HCT116 (cell line): Measurements from ENCODE around the gene DDX1.

Source experiments
- CBX3 ChIP-seq: IDR thresholded peaks from 2 replicates; pipeline ENCODE4 v1.6.1; 2012; ENCODE audit warnings: low read depth
- CEBPB ChIP-seq: IDR thresholded peaks from 2 replicates; pipeline ENCODE4 v1.6.1; 2012; ENCODE audit warnings: low read depth
- EZH2 ChIP-seq: fragments of 200-600 bp; sonication (generic); IDR thresholded peaks from 2 replicates; pipeline ENCODE4 v1.6.1; 2017; ENCODE audit warnings: antibody characterized with exemption, mixed run types
- FOSL1 ChIP-seq: IDR thresholded peaks from 2 replicates; pipeline ENCODE4 v1.6.1; 2012; ENCODE audit warnings: low read depth
- POLR2A ChIP-seq: IDR thresholded peaks from 2 replicates; pipeline ENCODE4 v1.7.0; 2011; ENCODE audit warnings: borderline replicate concordance; ENCODE audit not compliant: insufficient read depth, insufficient read length; ENCODE audit errors: extremely low read depth
- TF ChIP-seq, protein P1 (sequence below), 3 experiments: fragments of 200-600 bp in 1 of 3; sonication (generic) in 1 of 3; IDR thresholded peaks in 2 of 3; conservative IDR thresholded peaks in 1 of 3; 2 replicates each; pipeline ENCODE4 v1.5.1; 2012 to 2017; ENCODE audit warnings: low read depth in 2 of 3, low read length in 2 of 3, antibody characterized with exemption in 1 of 3, borderline replicate concordance in 1 of 3, control low read depth in 1 of 3, mild to moderate bottlenecking in 1 of 3, mixed read lengths in 1 of 3, mixed run types in 1 of 3, moderate library complexity in 1 of 3; ENCODE audit not compliant: insufficient read depth in 1 of 3

DNA sequence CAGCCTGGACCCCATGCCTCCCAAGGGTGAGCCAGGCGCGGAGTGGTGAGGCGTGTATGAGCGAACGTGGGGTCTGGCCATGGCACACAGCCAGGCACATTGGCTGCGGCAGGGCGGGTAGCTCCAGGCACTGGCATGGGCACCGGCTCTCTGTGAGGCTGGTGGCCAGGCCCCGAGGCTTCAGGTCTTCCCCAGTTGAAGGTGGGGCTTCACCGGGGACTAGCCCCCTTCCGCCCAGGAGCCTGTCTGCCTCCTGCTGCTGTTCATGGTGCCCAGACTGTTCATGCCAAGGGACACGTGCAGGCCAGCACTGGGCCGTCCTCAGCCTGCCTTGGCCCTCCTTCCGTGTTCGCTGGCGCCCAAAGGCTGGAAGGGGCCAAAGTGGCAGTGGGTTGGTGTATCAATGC lies 26.8 kb downstream of the DDX1 start:
- no peak for TF ChIP-seq CBX3
- TF ChIP-seq, protein P1, sequence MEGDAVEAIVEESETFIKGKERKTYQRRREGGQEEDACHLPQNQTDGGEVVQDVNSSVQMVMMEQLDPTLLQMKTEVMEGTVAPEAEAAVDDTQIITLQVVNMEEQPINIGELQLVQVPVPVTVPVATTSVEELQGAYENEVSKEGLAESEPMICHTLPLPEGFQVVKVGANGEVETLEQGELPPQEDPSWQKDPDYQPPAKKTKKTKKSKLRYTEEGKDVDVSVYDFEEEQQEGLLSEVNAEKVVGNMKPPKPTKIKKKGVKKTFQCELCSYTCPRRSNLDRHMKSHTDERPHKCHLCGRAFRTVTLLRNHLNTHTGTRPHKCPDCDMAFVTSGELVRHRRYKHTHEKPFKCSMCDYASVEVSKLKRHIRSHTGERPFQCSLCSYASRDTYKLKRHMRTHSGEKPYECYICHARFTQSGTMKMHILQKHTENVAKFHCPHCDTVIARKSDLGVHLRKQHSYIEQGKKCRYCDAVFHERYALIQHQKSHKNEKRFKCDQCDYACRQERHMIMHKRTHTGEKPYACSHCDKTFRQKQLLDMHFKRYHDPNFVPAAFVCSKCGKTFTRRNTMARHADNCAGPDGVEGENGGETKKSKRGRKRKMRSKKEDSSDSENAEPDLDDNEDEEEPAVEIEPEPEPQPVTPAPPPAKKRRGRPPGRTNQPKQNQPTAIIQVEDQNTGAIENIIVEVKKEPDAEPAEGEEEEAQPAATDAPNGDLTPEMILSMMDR (IDR thresholded peaks at IDR 0.05 in 2 of 3, conservative IDR thresholded peaks at IDR 0.05 in 1 of 3; ENCODE audit: borderline replicate concordance in 1 of 3, insufficient read depth in 1 of 3, low read depth in 2 of 3, low read length in 2 of 3): no peak
- no peak for TF ChIP-seq EZH2
- no peak for TF ChIP-seq FOSL1
- no peak for TF ChIP-seq CEBPB
- TF ChIP-seq POLR2A: no peak
